Measurements from ENCODE around the gene POC1A.

The POC1A gene

DNA sequence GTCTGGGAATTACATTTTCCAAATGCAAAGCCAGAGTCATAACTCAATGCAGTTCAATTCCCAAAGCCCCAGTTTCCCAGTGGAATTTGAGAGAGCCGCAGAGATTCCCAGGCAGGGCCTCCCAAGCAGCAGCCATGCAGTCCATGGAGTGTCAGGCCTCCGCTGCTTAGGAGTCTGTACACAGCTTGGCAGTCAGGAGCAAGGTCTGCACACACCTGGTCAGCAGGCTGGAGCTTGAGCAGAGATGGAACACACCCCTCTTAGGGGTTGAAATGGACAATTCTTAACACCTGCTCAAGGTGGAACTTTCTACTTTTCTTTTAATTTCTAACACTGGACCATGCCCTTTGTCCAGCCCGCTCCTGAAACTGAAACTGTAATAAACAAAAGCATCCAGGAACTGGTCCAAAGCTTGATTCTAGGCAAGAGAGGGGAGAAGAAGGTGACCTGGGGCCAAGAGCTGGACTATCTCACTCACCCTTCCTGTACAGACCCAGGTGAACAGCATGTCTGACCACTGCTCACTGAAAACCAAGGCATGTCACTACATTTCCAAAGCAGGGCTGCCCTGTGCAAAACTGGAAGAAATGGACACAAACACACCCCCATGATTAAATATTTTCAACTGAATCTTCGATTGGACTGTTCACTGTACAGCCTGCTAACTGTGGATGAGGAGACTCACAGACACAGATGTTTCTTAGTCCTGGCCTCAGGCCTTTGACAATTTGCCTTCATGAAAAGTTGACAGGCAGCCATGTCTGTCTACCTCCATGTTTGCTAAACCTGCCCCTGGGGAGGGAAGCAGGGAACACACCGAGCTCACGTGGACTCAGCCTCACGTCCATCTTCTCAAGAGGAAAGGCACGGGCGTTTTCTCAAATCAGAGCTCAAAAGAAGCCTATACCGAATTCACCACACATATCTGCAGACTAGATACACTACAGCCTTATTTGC lies 49.3 kb downstream of the POC1A start:
- no peak for DNase-seq (ENCODE audit: low read depth)

DNA sequence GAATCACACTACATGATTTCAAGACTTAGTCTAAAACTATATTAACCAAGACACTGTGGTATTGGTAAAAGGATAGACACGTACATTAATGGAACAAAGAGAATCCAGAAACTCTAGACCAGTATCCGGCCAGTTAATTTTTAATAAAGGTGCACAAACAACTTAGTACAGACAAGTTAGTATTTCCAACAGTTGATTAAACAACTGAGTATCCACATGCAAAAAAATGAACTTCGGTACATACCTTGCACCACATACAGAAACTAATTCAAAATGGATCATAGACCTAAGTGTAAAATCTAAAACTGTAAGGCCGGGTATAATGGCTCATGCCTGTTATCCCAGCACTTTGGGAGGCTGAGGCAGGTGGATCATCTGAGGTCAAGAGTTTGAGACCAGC lies 51.3 kb downstream of the POC1A start:
- no peak for DNase-seq (ENCODE audit: low read depth)

GRCh38 chr3:52099001-52099401 lies 55.2 kb downstream of the POC1A start:
- no peak for DNase-seq (ENCODE audit: low read depth)

DNA sequence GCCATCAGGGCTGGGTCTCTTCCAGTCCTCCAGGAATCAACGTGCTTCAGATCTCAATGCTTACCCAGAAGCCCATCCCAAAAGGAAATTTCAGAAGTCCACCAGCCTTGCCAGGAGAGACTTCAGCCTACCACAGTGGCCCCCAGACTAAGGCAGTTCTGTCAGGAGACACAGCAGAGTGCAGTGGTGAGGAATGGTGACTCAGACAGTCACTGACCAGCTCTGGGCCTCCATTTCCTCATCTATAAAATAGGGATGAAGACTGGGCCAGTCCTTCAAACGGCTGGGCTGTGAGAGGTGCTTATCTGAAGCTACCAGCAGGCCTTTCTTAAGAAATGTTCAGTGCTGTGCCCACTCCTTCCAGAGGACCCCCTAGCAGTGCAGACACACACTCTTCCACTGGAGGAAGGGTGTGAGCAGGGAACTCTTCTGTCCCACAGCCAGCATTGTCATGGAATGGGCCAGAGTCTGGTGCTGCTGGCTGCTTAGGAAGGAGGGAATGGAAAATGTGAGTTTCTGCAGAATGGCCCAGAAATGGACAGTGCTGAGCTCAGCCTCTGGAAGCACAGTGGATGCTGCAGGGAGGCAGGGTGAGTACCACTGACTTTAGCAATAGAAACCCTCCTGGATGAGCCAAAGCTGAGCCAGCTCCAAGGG lies 56.2 kb downstream of the POC1A start:
- no peak for DNase-seq (ENCODE audit: low read depth)

DNA sequence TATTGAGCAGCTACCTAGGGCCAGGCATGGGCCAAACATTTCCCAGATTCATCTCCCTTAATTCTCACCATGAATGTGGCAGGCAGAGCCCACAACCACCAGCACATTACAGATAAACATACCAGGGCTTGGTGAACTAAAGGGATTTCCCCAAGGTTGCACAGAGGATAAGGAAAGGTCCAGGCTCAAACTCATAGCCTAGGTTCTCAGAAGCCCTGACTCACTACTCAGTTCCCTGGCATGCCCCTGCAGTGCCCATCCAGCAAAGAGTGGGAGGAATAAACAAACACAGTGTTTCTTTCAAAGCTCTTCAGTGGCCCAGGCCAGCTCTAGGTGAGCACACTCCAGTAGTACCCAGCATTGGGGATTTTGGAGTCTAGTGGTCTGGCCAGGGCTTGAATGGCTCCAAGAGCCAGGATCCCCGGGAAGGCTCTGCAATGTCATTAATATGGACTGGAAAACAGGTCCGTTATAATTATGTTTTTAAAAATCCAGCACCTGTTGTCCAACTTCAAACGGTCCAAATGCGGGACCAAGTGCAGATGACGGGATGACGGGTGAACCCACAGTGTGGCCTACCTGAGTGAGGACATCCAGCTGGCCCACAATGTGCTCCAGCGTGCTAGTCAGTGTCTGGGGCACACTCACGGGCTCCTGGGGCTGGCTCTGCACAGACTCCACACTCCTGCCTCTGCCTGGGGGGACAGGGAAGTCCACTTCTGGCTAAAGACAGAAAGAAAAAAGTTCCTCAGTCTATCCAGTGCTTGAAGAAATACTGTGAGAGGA lies 58.0 kb downstream of the POC1A start:
- DNase-seq (ENCODE audit: low read depth): no peak

GRCh38 chr3:52094571-52095485 lies 59.4 kb downstream of the POC1A start:
- no peak for DNase-seq (ENCODE audit: low read depth)

DNA sequence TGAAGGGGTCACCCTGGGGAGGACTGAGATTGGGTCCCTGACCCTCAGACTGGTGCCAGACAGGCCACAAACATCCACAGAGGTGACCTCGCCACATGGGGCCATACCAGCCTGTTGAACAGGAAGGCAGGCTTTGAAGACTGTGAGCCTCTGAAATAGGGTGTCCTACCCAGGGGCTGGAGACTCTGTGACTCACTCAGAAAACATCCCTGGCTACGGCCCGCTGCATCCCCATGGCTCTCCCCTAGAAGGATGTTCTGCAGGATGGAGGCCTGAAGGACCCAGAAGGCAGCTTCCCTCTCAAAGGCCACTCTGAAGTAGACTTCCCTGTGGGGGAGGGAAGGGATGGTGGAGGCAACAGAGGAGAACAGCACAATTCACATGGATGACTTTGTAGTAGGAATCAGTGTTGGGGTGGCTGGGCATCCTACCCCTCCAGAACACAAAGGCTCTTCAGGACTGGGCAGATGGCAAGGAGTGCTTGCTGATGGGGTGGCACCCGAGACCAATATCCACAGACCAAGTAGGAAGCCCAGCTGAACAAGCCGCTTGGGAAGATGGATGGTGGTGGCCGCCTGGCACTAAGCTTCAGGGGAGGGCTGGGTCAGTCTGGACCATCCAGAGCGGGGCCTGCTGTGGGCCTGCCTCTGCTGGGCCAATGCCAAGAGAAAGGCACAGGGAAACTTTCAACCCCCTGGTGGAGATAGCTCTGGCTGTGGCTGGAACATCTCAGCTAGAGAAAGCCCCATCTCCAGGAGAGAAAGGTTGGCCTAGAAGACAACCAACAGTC lies 60.3 kb downstream of the POC1A start:
- no peak for DNase-seq (ENCODE audit: low read depth)

DNA sequence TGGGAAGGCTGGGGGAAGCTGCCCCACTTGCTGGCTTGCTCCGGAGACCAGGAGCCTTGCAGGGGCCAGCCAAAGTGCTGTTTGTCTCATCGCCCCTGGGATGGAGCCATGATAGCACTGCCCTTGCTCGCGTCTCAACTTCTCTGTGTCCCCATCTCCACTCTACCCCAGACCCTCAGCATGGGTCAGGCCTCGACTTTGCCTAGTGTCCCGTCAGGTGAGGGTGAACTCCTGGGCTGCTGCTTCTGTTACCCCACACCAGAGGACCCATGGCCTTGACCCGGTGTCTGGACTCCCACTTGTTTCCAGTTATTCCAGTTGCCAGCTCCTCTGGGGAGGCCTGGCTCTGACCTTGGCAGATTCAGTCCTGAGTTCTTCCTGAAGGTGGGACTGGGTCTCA lies 61.3 kb downstream of the POC1A start:
- no peak for DNase-seq (ENCODE audit: low read depth)

DNA sequence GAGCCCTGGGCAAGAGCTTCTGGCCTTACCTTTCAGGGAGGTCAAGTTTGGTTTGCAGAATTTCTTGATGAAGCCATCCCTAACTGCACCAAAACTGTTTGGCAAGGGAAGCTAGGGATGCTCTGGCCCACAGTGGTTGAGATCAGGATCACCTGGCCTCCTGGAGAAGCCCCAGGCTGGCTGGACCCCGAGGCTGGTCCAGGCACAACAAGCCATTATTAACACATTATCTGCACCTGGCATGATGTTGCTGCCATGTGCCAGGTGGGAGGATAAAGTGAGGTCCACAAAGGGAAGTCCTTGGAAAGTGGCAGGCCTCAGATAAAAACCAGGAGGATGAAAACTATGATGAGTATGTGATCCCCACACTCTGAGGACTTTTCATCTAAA lies 62.0 kb downstream of the POC1A start:
- DNase-seq (ENCODE audit: low read depth): no peak

DNA sequence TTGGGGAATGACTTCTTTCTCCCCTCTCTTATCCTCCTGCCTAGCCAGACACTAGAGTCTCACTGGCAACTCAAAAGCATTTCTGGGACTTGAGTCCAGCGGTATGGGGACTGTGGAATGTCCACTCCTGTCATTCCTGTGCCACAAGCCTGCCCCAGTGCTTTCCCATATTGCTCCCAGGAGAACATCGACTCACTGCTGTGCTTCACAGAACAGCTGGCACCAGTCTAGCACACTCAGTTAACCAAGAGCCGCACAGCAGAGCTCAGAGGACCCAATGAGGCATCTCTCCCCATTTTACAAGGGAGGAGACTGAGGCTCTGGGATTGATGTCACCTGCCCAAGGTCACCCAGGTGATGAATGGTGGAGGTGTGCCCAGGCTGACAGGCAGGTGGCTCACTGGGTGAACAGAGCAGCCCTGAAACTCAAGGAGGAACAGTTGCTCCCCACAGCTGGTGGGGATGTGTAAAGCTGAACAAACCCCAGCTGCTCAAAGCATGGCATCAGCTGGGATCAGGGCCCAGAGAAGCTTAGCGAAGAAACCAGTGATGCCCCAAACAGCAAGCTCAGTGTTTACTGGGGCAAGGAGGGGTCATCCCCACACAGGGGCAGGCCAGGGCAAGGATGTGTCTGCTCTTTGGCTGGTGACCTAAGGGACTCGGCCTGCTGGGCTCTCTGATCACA lies 62.5 kb downstream of the POC1A start:
- DNase-seq (ENCODE audit: low read depth): no peak

GRCh38 chr3:52090933-52091468 lies 63.2 kb downstream of the POC1A start:
- DNase-seq (ENCODE audit: low read depth): no peak

- DNase-seq (ENCODE audit: low read depth): no peak
These were observed 63.9 kb downstream of the POC1A start for GRCh38 chr3:52090131-52090932.

GRCh38 chr3:52089691-52090090 lies 64.5 kb downstream of the POC1A start:
- no peak for DNase-seq (ENCODE audit: low read depth)

GRCh38 chr3:52088445-52089367 lies 65.5 kb downstream of the POC1A start:
- no peak for DNase-seq (ENCODE audit: low read depth)

DNA sequence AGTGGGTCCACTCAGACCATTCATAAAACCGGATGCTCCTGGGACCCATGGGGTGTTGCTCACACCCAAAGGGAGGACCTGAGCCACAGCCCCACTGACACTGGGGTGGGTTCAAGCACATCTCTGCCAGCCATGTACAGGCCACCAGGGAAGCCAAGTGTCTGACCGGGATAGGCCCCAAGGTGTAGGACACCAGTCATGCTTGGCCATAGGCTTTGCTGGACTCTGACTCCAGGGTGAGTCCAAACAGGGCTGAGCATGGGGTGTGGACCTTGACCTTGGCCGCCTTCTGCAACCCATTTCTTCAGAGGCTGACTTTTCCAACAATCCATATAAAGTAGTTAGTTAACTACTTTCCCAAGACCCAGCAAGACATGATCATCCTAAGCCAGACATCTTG lies 66.5 kb downstream of the POC1A start:
- DNase-seq (ENCODE audit: low read depth): no peak

DNA sequence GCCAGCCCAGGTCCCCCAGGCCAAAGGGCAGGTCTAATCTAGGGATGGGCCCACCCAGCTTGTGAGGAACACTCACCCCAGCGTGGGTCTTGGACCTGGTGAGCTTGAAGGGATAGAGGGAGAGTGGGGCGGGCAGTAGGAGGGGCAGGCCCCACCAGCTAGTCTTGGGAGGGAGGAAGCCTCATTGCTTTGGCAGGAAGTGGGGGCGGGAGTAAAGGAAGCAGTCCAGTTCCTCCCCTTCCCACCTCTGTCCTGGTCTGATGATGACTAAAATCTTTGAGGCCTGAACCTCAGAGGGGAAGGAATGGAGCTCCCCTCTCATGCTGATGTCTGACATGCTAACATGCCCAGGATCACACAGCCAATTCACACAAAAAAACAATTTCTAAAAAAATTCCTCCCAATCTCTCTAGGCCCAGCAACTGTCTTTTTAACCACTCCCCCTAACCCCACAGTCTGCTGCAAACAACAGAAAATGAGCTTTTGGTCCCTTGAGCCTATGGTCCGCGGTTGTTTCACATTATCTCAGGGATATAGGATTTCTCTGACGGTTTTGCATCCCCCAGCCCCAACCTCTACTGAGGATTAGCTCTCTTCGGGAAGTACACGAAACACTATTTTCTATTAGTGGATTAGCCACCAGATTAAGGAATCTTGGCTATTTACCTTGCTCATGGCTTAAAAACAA lies 67.1 kb downstream of the POC1A start:
- no peak for DNase-seq (ENCODE audit: low read depth)

GRCh38 chr3:52086461-52086860 lies 67.8 kb downstream of the POC1A start:
- no peak for DNase-seq (ENCODE audit: low read depth)

All from stimulated activated CD8-positive, alpha-beta memory T cell treated with anti-CD3 and anti-CD28 coated beads, Interleukin-15, amount 100 ng/mL, for 1 hour (primary cell).